Panc1 (cell line): ENCODE results near the gene GRID2. TPM values are rescaled to one million over a fixed set of nuclear protein-coding genes. Genes with fewer than 3 reads are reported as not detected.

Experiments used
- ATAC-seq: fragments of 200-7000 bp; cut with Tn5 transposase; 2 replicates; pipeline ENCODE4 v1.9.1; 2020; ENCODE audit warnings: mild to moderate bottlenecking, moderate library complexity
- BruUV-seq: library from RNA; stranded (reverse); fragments of 400-500 nt; replicated peaks from 2 replicates; lab custom pipeline; 2021; lab: Mats Ljungman, UMichigan
- CTCF ChIA-PET: fragments of 300-600 bp; sonication (Branson Sonifier 250); formaldehyde crosslinking; loops from one replicate; lab custom pipeline; 2022; ENCODE audit warnings: antibody characterized with exemption; lab: Charles Lee
- POLR2A ChIA-PET: fragments of 300-600 bp; sonication (Branson Sonifier 250); formaldehyde crosslinking; loops from one replicate; lab custom pipeline; 2022; ENCODE audit warnings: antibody characterized with exemption; lab: Charles Lee
- DNase-seq: peaks from one replicate; pipeline ENCODE4 v3.0.0-alpha.2; 2010; ENCODE audit warnings: low read depth, low spot score
- H3K27ac ChIP-seq: 2 replicates; pipeline ENCODE4 v1.5.1; 2011; ENCODE audit warnings: mild to moderate bottlenecking, low read length, inconsistent platforms
- H3K27me3 ChIP-seq: fragments of 200-500 bp; sonication (Bioruptor generic); 2 replicates; pipeline ENCODE4 v1.6.0; 2014; ENCODE audit warnings: low read length, inconsistent platforms; ENCODE audit not compliant: control insufficient read depth, insufficient read depth
- H3K36me3 ChIP-seq: fragments of 200-500 bp; sonication (Bioruptor generic); 2 replicates; pipeline ENCODE4 v1.5.1; 2014; ENCODE audit warnings: inconsistent platforms, mild to moderate bottlenecking, low read length, moderate library complexity; ENCODE audit not compliant: control insufficient read depth, insufficient read depth
- H3K4me1 ChIP-seq: 2 replicates; pipeline ENCODE4 v1.5.1; 2011; ENCODE audit warnings: inconsistent platforms, mild to moderate bottlenecking, low read length, moderate library complexity; ENCODE audit not compliant: control insufficient read depth, insufficient read depth
- H3K4me3 ChIP-seq, 2 experiments: 2 replicates each; pipeline ENCODE4 v1.5.1; 2011 to 2012; ENCODE audit warnings: low read depth in 2 of 2, low read length in 2 of 2, mild to moderate bottlenecking in 2 of 2, inconsistent platforms in 1 of 2, moderate library complexity in 1 of 2
- H3K9me3 ChIP-seq: fragments of 200-500 bp; sonication (Bioruptor generic); 2 replicates; pipeline ENCODE4 v1.5.1; 2014; ENCODE audit warnings: low read depth, mild to moderate bottlenecking, inconsistent platforms, low read length, moderate library complexity; ENCODE audit not compliant: control insufficient read depth, insufficient read depth
- CTCF ChIP-seq: fragments of 450-650 bp; IDR thresholded peaks from 2 replicates; pipeline ENCODE4 v1.5.1; 2017; ENCODE audit warnings: mild to moderate bottlenecking
- POLR2AphosphoS5 ChIP-seq: IDR thresholded peaks from 2 replicates; pipeline ENCODE4 v1.6.1; 2012; ENCODE audit warnings: mild to moderate bottlenecking, low read depth, low read length, moderate library complexity
- REST ChIP-seq, 2 experiments: IDR thresholded peaks; 2 replicates each; pipeline ENCODE4 v1.6.1; 2011 to 2012; ENCODE audit warnings: low read depth in 2 of 2, control low read depth in 1 of 2, low read length in 1 of 2, mild to moderate bottlenecking in 1 of 2, moderate library complexity in 1 of 2; ENCODE audit not compliant: insufficient read depth in 1 of 2
- SIN3A ChIP-seq: IDR thresholded peaks from 2 replicates; pipeline ENCODE4 v1.6.1; 2012; ENCODE audit warnings: low read depth, mild to moderate bottlenecking, low read length, moderate library complexity, borderline replicate concordance; ENCODE audit not compliant: insufficient read depth
- TCF7L2 ChIP-seq: IDR thresholded peaks from 2 replicates; pipeline ENCODE4 v1.6.1; 2011; ENCODE audit warnings: mild to moderate bottlenecking, low read depth, low read length, inconsistent platforms
- in situ Hi-C: cut with HindIII; loops from 2 replicates; pipeline ENCODE4 v1.10.0; 2016; ENCODE audit warnings: low sequenced_read_pairs, low pct_unique_long_range_greater_than_20kb
- intact Hi-C: fragments of 100-400 bp; cut with micrococcal nuclease; formaldehyde crosslinking; loops from one replicate; pipeline ENCODE4 v1.10.0; 2022; ENCODE audit not compliant: unreplicated experiment
- total RNA-seq: library from RNA; stranded (reverse); gene quantifications from one replicate; pipeline ENCODE4 v1.2.1, GENCODE V29; 2021; ENCODE audit not compliant: unreplicated experiment

GRID2 gene
- total RNA-seq, 1 experiment from 2014 or later, result 0.08 TPM

- TF ChIP-seq CTCF, result no peak
- no peak for TF ChIP-seq SIN3A
- no peak for TF ChIP-seq TCF7L2
- no peak for TF ChIP-seq REST (IDR thresholded peaks at IDR 0.05; ENCODE audit: insufficient read depth in 1 of 2, low read depth in 2 of 2, low read length in 1 of 2)
- TF ChIP-seq POLR2AphosphoS5, result no peak
- H3K9me3 ChIP-seq, result no peaks in the 10 kb centered on the region
- H3K27me3 ChIP-seq, result no peaks in the 10 kb centered on the region
- no peak overlapping the region for H3K27ac ChIP-seq
- CTCF ChIA-PET, result no interaction called here
- no peaks in the 10 kb centered on the region for H3K36me3 ChIP-seq
- no peaks in the 10 kb centered on the region for H3K4me1 ChIP-seq
- POLR2A ChIA-PET, result no interaction called here
- ATAC-seq (no peak), DNase-seq (no peak)
- H3K4me3 ChIP-seq, result no peak overlapping the region
- no TSS peak for BruUV-seq
- intact Hi-C loops (no loop called here), in situ Hi-C loops (no loop called here)
These were observed 866.2 kb downstream of the GRID2 start for GRCh38 chr4:93169966-93170365.

GRCh38 chr4:93174598-93174997, 870.8 kb downstream of the GRID2 start:
- DNase-seq (no peak), ATAC-seq (no peak)
- Histone ChIP-seq H3K27ac (no peak overlapping the region), H3K9me3 (no peaks in the 10 kb centered on the region), H3K4me3 (no peak overlapping the region), H3K4me1 (no peaks in the 10 kb centered on the region), H3K27me3 (no peaks in the 10 kb centered on the region), H3K36me3 (no peaks in the 10 kb centered on the region)
- intact Hi-C loops, result no loop called here
- TF ChIP-seq TCF7L2 (no peak), CTCF (no peak), POLR2AphosphoS5 (no peak), REST (IDR thresholded peaks at IDR 0.05; ENCODE audit: insufficient read depth in 1 of 2, low read depth in 2 of 2, low read length in 1 of 2) (no peak), SIN3A (no peak)
- BruUV-seq, result no TSS peak
- in situ Hi-C loops, result no loop called here
- POLR2A ChIA-PET, result no interaction called here
- CTCF ChIA-PET, result no interaction called here
